ENCODE data around the gene TOLLIP.

Gene TOLLIP

DNA sequence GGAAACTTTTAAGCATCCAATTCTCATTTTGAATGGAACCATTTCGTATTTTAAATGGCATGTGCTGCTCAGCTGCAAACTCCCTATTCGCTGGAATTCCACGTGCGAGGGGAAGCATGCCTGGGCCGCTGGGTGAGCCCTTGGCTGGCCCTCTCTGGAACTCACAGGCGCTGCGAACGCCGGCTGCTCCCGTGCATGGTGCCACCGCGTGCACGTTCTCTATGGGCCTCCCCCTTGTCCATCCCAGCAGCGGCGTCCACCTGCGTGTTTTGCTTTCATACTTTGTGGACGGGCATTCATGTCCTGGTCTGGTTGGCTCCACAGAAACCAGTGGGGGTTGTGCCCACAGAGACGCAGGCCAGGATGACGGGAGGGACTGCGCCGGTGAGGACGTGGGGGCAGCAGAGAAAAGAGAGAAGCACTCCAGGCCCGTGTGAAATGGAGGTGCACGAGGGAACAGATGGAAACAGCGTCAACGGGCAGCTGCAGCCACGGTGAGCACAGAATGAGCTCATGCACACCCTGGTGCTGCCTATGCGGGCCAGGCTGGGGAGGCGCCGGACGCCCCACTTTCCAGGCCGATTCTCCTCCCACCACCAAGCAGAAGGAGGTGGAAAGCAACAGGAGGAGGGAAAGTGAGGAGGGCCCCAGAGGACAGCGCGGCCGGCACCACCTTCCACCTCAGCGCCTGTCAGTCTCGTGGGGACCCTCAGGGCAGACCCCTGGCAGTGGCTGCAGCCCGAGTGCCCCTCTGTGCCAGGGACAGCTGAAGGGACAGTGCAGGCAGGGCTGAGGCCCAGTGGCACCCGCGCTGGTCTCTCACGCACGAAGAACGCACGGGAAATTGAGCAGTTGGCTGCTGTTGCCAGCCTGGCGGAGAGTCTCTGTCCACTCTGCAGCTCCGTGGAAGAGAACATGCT lies 29.1 kb downstream of the TOLLIP start:
- no peaks in the 10 kb centered on the region for H3K27me3 ChIP-seq (replicated peaks)
- no peak overlapping the region for H3K27ac ChIP-seq
- in situ Hi-C loops (cut with HindIII; ENCODE audit: low pct_ligation_motif_present, low sequenced_read_pairs), result no loop called here
- H3K36me3 ChIP-seq (replicated peaks), result peaks cover 26% of the 10 kb centered on the region
- DNase-seq, result no peak
- TF ChIP-seq, protein P1, sequence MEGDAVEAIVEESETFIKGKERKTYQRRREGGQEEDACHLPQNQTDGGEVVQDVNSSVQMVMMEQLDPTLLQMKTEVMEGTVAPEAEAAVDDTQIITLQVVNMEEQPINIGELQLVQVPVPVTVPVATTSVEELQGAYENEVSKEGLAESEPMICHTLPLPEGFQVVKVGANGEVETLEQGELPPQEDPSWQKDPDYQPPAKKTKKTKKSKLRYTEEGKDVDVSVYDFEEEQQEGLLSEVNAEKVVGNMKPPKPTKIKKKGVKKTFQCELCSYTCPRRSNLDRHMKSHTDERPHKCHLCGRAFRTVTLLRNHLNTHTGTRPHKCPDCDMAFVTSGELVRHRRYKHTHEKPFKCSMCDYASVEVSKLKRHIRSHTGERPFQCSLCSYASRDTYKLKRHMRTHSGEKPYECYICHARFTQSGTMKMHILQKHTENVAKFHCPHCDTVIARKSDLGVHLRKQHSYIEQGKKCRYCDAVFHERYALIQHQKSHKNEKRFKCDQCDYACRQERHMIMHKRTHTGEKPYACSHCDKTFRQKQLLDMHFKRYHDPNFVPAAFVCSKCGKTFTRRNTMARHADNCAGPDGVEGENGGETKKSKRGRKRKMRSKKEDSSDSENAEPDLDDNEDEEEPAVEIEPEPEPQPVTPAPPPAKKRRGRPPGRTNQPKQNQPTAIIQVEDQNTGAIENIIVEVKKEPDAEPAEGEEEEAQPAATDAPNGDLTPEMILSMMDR (IDR thresholded peaks at IDR 0.05; ENCODE audit: low read depth, low read length, missing control alignments), result no peak
- H3K4me3 ChIP-seq (ENCODE audit: low read depth, low read length), result no peak overlapping the region

DNA sequence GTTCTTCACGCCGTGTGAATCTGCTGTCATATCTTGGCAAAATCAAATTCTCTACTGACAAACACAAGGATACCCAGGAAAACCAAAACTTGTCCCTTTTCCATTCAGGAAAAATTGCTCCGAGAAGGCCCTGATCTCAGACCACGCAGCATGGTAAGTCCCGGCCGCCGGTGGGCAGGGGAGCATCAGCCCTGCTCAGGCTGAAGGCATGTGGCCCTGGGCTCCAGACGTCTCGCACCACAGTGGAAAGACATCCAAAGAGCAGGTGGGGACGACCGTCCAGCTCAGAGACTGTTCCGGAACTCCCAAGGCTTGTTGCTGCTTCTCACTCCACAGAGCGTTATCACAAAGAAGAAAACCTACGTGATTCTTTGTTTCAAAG lies 29.8 kb downstream of the TOLLIP start:
- in situ Hi-C loops (cut with HindIII; ENCODE audit: low pct_ligation_motif_present, low sequenced_read_pairs), result no loop called here
- Histone ChIP-seq H3K4me3 (ENCODE audit: low read depth, low read length) (no peak overlapping the region), H3K27ac (no peak overlapping the region), H3K36me3 (replicated peaks) (peaks cover 28% of the 10 kb centered on the region), H3K27me3 (replicated peaks) (no peaks in the 10 kb centered on the region)
- no peak for DNase-seq
- TF ChIP-seq, protein P1 (IDR thresholded peaks at IDR 0.05; ENCODE audit: low read depth, low read length, missing control alignments), result no peak

DNA sequence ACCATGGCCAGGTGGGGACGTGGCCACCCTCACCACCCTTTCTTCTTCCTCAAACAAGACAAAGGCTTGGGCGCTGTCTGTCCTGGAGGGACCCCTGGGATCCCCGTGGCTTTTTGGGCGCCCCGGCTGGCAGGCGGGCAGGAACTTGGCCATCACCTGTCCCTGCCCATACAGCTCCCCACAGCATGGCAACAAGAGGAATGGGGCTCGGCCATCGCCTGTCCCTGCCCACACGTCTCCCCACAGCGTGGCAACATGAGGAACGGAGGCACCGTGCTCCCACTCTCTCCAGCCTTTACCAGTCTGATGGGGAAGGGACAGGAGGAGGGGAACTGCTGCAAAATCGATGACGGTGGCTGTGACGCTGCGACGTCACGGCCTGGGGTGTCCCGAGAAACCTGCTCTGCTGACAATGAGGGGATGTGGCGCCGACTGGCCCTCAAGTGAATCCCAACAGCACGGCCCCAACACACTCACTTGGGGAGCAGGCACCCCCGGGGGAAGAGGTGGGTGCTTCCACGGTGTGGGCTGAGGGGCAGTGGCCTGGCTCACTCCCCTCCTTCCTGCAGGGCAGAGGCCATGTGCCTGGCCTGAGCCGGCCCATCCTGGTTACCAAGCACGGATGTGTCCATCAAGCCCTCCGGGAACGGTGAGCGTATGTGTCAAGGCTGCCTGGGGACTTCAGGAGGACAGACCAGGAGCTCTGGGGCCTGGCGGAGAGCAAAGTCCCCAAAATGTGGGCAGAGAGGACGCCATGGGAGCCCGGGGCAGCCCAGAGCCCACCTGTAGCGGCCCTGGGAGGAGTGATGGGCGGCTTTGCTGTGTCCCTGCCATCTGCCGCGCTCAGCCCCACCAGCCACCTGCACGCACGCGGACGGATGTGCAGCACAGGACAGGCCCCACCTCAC lies 30.4 kb downstream of the TOLLIP start:
- Histone ChIP-seq H3K4me3 (ENCODE audit: low read depth, low read length) (no peak overlapping the region), H3K27me3 (replicated peaks) (no peaks in the 10 kb centered on the region), H3K27ac (no peak overlapping the region), H3K36me3 (replicated peaks) (peaks cover 28% of the 10 kb centered on the region)
- no peak for DNase-seq
- in situ Hi-C loops (cut with HindIII; ENCODE audit: low pct_ligation_motif_present, low sequenced_read_pairs), result no loop called here
- TF ChIP-seq, protein P1 (IDR thresholded peaks at IDR 0.05; ENCODE audit: low read depth, low read length, missing control alignments), result no peak

DNA sequence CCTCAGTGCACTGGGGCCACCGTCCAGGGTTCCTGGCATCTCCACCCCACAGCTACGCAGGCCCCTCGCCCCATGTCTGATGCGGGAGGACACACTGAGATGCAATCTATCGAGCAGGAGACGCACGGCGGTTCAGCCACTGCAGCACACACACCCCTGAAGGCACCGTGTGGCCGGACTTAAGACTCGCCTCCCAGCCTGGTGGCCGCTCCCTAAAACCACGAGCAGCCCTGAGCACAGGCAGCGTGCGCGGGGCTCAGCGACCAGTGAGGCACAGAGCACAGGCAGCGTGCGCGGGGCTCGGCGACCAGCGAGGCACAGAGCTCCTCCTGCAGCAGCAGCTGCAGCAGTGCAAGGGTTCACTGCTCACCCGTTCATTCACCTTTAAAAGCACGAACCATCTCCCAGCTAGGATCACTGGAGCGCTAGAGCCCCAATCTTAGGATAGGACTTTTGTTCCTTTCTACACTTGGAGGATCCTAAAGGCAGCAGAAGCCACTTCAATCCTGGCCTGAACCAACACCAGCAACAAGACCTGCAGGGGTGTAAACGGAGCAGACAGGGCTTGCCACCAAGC lies 31.4 kb downstream of the TOLLIP start:
- Histone ChIP-seq H3K27me3 (replicated peaks) (no peaks in the 10 kb centered on the region), H3K4me3 (ENCODE audit: low read depth, low read length) (no peak overlapping the region), H3K36me3 (replicated peaks) (peaks cover 28% of the 10 kb centered on the region), H3K27ac (no peak overlapping the region)
- no peak for DNase-seq
- in situ Hi-C loops (cut with HindIII; ENCODE audit: low pct_ligation_motif_present, low sequenced_read_pairs), result no loop called here
- TF ChIP-seq, protein P1 (IDR thresholded peaks at IDR 0.05; ENCODE audit: low read depth, low read length, missing control alignments), result no peak

DNA sequence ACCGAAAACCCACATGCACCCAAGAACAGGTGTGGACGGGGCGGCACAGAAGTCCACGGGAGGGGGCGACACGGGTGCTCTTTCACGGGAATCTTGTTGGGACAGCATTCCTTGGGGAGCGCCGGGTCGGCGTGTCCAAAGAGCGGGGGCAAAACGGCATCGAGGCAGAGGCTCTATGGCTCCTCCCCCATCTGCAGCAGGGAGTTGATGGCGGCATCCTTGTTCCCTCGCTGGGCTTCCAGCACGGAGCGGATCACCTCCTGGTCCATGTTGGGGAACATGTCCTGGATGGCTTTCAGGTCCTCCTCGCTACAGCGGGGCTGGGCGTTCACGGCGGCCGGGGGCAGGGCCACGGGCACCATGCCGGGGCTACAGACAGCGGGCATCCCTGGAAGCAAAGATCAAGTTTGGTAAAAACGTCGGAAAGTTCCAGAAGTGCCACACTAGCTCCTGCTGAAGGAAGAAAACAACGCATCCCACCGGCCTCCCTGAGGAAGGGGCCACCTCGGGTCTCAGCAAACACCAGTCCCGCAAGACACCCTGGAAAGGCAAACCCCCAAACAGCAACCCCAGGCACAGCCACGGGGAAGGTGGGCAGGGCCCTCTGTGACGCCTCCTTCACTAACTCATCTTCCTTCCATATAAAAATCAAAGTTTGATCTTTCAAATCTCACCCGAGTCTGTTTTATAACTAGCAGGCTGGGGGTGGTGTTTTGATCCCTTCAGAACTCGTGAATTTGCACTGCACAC lies 32.4 kb downstream of the TOLLIP start:
- Histone ChIP-seq H3K27me3 (replicated peaks) (no peaks in the 10 kb centered on the region), H3K4me3 (ENCODE audit: low read depth, low read length) (no peak overlapping the region), H3K27ac (no peak overlapping the region), H3K36me3 (replicated peaks) (peaks cover 28% of the 10 kb centered on the region)
- TF ChIP-seq, protein P1 (IDR thresholded peaks at IDR 0.05; ENCODE audit: low read depth, low read length, missing control alignments), result no peak
- no peak for DNase-seq
- in situ Hi-C loops (cut with HindIII; ENCODE audit: low pct_ligation_motif_present, low sequenced_read_pairs), result no loop called here

Measured in brain microvascular endothelial cell (primary cell).